Stimulated activated CD8-positive, alpha-beta memory T cell treated with anti-CD3 and anti-CD28 coated beads, Interleukin-12 subunit alpha, Interleukin-12 subunit beta, amount 100 ng/mL, for 1 hour (primary cell): ENCODE measurements around the gene DERL2.

Experiments used
- DNase-seq: peaks from one replicate; pipeline ENCODE4 v3.0.0-alpha.2; 2020; ENCODE audit warnings: low read depth

Gene DERL2

DNA sequence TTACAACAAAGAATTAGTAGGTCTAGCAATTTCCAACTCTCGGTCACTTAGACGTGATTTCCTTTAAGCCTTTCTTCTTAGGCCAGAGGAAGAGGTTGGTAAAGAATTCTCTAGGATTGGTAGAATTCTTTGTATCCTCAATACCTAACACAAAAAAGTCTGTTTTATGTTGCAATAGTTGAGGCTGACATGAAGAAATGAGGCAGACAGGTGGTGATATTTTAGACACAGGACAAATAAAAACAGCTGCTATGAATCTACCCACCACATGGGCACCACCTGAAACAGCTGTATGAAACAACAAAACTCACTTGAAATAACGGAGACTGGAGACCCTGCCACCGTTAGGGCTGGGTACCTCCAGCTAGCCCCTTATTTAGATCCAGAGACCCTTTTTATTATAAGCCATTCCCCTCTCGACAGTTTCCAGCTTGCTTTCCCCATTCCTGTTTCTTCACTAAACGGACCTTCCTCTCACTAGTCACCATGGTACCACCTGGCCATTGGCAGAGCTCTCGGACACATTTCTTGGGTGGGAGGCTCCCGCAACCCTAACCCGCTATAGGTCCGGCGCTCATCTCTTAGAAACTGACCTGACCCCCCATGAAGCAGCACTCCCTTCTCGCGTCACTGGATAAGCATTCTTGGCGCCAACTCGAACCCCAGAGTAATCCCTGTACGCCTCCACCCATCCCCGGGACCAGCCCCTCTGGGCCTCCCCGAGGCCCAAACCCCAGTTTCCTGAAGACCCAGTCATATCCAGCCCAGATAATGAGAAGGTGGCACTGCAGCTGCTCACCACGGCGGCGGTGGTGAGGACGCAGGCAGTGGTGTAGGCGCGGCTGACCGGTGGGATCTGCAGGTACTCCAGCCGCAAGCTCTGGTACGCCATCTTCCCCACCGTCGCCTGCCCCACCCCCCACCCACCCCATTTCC, at the start of gene DERL2:
Gene DERL2, minus strand, starts transcription at position 909 of the 936 bp plus-strand sequence. Its CDS starts 17 bp downstream, at position 892.
- no peak for DNase-seq

DNA sequence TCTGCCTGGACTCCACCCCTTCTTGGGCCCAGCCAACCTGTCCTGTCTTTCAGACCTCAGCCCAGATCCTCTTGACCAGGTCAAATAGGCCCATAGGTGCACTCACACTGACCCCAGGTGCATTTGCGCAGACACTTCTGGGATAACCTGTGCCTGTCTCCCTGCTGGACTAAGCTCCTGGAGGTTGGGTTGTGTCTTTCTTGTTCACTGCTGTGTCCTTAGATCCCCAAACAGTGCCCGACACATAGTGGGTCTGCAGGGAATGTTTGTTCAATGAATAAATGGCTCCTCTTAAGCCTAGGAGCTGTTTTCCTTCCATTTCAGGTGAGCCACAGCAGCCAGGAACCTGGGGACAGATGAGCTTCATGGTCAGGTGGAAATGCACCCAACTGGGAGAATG, 49.5 kb upstream of the DERL2 start:
- no peak for DNase-seq

DNA sequence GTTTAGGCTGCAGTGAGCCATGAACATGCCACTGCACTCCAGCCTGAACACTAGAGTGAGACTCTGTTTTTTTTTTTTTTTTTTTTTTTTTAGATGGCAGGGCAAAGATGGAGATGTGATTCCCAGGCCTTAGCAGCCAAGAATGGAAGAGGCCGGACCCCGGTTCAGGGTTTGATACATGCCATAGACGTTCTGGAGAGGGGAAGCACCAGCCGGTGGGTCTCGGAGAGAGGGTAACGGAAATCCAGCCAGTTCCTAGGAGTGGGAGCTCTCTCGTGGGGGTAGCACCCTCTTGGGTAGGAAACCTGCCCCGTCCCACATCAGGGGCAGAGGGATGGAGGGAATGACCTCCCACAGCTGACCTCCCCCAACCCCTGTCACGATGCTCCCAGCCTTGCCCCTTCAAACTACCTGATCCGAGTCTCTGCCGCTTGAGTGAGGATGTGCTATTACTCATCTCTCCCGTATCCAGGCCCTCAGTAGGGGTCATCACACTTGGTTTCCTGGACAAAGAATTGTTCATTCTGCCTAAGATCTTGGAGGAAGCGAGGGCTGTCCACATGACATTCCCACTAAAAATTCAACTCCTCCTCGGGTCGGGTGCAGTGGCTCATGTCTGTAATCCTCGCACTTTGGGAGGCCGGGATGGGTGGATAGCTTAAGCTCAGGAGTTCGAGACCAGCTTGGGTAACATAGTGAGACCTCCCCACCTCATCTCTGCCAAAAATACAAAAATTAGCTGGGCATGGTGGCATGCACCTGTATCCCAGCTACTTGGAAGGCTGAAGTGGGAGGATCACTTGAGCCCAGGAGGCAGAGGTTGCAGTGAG, 47.7 kb upstream of the DERL2 start:
- no peak for DNase-seq

DNA sequence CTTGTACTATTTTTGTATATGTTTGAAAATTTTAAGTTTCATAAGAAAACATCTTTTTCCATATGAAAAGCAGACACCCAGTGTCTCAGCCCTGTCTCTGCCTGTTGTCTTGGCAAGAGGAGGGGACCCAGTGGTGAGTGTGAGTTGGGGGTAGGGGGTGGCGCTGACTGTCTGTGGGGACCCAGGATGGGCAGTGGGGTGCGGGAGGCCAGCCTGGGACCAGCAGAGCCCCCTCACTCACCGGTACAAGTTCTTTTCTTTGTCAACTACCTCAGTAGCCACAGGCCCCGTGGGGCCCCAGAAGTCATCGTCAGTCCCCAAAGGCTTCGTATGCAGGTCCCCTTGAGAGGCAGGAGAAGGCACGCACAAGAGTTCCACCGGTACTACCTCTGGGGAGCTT, 46.6 kb upstream of the DERL2 start:
- no peak for DNase-seq

DNA sequence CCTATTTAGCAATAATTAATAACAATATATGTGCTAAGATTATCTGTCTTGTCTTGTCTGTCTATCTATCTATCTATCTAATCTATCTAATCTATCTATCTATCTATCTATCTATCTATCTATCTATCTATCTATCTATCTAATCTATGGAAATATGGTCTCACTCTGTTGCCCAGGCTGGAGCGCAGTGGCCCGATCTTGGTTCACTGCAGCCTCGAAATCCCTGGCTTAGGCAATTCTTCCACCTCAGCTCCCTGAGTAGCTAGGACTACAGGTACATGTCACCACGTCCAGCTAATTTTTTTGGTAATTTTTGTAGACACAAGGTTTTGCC, 45.1 kb upstream of the DERL2 start:
- DNase-seq: no peak

DNA sequence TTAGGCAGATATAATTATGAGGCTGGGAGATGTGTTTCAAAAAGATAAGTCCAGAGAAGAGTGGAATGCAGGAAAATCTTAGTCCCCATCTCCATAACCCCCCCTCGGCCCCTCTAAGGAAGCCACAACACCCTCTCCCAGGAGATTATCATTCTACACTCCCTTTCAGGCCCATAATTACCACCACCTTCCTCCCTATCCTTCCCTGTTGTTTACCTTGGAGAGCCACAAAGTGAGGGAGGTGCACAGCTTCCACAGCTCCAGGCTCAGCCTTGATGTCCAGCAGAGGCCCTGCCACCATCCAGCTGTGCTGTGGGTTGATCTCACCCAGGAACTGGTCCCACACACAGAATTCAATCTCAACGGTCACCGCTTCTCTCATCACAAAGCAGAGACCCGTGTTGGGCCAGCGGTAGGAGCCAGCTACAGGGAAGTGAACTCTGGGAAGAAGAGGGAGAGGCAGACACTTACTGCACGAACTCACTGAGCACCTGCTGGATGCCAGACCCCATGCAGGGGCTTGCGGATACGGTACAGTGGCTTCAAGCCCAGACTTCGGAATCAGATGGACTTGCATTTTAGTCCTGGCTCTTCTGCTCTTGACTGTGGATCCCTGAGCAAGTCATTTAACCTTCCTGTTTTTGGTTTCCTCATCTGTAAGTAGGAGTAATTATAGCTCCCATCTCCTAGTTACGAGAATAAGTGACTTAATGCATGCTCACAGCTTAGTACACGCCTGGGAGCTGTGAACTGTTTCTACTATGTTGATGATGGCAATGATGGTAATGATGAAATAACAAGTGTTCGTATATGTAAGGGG, 44.5 kb upstream of the DERL2 start:
- DNase-seq: no peak

DNA sequence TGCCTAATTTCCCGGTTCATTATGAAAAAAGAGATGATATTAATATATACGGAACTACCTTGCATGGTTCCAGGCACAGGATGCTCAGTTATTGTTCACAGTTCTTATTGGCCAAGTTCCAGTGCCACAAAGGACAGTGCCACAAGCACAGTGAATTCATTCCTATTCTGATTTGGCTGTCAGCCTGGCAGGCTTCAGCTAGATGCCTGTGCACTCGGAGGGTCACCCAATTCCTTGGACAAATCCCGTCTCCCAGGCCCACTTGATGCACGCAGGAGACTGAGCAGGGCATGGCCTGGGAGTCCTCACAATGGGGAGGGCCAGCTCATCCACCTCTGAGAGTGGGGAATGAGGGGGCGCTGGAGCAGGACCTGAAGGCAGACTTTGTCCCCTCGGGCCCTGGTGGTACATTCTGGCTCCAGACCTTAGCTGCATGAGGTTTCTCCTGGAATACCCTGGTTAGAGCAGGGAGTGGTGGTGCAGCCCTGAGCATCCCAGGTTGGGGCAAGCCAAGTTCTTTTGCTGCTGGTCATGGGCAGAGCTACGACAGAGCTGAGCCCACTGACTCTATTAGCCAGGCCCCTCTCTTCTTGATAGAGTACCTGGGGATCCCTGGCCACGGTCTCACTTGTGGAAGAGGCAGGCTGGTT, 41.7 kb upstream of the DERL2 start:
- no peak for DNase-seq

DNA sequence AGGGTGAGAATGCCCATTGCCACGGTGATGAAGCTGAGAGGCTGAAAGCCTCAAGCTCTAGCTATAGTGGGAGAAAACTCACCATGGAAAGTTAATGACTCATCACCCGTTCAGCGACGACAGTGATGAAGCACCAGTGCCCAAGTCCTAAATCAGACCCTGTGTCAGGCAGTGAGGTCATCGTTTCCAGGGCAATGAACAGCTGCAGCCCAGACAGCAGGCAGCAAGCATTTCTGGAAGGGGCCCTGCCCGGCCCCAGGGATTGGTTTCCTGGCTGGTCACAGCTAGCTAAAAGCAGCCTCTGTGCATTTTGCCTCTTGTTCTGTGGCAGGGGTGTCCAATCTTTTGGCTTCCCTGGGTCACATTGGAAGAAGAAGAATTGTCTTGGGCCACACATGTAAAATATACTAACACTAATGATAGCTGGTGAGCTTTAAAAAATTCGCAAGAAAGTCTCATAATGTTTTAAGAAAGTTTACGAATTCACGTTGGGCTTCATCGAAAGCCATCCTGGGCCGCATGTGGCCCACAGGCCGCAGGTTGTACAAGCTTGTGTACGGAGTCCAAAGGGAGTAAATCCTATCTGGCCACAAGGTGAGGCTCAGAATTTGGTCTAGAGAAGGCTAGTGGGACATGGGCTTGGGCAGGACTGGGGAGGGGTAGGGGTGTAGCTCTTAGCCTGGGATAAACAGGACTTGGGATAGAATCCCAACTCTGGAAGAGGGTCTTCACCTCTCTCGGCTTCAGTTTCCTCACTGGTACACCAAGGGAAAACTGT, 41.0 kb upstream of the DERL2 start:
- DNase-seq: peak; percentile 6

DNA sequence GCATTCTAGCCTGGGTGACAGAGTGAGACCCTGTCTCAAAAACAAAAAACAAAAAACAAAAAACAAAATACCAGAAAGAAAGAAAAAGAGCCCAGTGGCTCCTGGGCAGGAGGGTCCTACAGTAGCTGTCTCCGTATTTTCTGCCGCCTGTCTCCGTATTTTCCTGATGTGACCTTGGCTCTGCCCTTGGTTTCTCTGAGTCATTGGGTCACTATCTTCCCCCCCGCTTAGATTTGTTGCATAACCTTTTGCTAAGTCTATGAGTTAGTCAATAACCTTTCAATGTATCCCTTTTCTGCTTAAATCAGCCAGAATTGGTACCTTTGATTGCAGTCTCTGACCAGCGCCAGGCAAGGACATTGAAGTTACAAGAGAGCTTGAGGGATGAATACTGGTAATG, 37.3 kb upstream of the DERL2 start:
- DNase-seq: no peak

DNA sequence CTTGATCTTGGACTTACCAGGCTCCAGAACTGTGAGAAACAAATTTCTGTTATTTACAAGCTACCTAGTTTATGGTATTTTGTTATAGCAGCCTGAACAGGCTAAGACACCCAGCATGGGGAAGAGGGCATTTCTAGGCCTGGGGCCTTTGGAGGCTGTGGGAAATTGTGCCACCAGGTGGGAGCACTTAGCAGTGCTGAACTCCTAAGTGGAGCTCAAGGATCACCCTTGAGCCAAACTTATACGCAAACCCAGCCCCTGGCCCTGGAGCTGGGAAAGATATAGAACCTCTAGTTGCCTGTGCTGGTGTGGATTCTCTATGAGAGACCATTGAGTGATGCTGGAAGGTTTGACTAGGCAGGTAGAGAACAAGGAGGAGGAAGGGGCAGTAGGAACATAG, 36.5 kb upstream of the DERL2 start:
- DNase-seq: no peak

DNA sequence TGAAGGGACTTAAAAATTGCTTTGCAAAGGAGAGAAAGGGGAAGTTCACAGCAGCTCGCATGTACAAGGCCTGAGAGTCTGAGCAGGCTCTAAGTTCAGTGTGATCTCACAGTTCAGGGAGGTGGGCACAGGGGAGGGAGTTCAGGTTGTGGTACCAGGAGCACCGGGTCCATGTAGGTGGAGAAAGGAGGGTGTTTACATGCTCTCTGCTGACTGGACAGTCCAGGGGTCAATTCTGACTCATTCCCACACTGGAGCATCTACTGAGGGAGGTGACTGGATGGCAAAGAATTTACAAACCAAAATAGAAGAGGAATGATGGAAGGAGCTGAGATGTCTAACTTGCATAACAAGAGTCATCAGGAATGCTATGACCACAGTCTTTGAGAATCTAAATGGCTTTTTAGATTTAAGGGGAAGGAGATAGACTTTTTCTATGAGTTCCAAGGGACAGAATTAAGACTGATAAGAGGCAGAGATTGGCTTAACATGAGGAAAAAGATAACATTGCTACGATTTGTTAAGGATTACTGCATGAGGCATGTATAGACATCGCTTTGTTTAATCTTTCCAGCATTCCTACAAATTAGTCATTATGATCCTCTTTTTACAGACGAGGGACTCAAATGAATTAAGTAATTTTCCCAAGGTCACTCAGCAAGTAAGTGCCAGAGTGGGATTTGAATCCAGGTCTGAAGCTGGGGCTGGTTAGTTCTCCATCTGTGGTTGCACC, 30.2 kb upstream of the DERL2 start:
- no peak for DNase-seq

DNA sequence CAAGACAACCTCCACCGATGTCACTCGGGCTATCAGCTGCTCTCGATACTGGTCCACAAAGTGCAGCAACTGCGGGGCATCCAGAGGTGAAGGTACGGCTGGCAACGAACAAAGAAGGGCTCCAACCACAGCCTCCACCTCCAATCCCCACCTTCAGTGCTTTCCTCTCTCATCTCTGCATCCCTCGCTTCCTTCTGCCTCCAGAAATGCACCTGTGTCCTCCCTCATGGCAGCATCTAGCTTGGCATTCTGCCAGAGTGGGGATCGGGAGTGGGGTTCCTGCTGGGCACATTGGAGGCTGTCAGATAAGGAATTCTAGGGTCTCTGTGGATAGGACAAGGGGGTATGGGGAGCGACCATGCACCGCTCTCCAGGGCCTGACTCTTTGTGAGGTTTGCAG, 29.0 kb upstream of the DERL2 start:
- DNase-seq: no peak

DNA sequence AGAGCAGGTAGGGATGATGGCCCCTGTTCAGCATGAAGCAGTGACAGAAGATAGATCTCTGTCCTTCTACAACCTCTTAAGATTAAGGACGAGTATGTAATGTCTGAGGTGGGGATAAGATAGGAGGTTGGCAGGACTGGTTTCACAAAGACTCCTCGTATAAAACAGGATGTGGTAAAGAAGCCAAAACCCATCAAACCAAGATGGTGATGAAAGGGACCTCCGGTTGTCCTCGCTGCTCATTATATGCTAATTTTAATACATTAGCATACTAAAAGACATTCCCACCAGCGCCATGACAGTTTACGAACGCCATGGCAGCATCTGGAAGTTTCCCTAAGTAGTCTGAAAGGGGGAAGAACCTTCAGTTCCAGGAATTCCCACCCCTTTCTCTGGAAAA, 27.6 kb upstream of the DERL2 start:
- no peak for DNase-seq

DNA sequence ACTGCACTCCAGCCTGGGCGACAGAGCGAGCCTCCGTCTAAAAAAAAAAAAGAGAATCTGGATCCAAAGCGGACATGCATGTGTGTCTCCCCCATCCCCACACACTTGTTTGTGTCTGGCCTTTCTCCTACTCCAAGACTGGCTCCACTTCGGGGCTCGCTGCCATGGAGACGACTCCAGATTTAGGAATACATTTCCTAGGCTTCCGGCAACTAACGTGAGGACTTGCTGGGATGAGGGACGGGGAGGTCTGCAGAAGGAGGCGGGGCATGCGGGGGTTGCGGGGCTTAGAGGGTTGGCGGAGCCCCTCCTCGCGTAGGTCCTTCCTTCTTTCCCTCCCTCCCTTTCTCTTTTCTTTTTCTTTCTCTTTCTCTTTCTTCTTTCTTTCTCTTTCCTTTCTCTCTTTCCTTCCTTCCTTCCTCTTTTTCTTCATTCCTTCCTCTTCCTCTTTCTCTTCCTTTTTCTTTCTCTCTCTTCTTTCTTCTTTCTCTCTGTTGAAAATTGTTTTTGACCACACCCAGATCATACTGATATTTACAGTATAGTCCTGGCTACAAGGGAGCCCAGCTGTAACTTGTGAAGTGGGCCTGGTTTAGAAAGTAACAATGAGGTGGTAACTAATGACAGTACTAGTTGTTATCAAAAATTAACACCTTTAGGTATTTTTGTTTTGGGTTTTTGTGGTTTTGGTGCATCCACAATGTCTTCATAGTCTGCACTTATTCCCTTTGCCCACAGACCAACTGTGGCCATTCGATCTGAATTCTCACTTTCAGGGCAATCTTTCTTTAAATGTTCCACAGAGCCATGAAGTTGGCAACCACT, 25.6 kb upstream of the DERL2 start:
- DNase-seq: no peak

DNA sequence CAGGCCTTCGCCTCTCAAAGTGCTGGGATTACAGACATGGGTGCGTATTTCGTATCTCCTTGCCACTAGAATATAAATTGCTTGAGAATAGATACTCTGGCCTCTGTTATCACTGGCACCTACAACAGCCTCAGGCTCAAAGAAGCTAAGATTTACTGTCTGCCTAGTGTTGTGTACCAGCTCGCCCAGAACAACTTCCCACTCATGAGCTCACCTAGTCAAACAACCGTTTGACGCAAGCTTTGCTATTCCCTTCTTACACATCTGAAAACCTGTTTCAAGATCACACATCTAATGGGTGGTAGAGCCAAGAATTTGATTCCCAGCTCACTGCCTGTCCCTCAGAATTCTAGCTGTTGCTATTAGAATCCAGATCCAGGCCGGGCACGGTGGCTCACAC, 24.8 kb upstream of the DERL2 start:
- DNase-seq: no peak

DNA sequence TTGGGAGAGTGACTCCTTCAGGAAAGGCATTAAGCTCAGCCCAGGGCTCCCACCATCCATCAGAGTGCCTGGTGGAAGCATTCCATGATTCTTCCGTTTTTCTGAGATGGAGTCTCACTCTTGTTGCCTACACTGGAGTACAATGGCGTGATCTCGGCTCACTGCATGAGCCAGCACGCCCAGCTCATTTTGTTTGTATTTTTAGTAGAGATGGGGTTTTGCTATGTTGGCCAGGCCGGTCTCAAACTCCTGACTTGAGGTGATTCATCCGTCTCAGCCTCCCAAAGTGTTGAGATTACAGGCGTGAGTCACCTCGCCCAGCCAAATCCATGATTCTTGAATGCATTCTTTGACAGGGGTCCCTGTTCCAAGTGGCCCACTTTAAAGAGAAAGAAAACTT, 23.5 kb upstream of the DERL2 start:
- DNase-seq: no peak

DNA sequence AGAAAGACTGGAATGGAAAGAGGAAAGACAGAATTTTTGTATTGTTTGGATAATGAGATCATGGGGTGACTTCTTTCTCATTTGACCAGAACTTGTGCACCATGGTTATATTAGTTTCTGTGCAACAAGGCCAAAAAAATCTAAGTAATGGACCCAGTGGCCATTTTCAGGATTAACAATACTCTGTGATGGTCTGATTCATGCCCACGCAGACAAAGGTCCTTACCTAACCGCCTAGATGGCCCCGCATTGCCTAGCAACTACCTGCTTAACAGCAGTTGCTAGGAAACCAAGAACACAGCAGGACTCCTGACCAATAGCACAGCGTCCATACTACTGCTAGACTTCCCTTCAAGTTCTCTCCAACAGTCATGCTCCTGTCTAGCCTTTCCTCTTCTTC, 22.8 kb upstream of the DERL2 start:
- DNase-seq: no peak

DNA sequence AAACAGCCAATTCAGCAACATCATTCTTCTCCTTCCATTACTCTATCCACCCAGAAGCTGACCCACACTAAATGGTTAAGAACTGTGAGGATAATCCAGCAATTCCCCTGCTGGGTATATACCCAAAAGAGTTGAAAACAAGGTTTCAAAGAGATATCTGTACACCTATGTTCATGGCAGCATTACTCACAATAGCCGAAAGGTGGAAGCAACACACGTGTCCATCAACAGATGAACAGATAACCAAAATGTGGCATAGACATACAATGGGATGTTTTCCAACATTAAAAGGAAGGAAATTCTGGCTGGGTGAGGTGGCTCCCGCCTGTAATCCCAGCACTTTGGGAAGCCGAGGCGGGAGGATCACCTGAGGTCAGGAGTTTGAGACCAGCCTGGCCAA, 20.3 kb upstream of the DERL2 start:
- DNase-seq: no peak

DNA sequence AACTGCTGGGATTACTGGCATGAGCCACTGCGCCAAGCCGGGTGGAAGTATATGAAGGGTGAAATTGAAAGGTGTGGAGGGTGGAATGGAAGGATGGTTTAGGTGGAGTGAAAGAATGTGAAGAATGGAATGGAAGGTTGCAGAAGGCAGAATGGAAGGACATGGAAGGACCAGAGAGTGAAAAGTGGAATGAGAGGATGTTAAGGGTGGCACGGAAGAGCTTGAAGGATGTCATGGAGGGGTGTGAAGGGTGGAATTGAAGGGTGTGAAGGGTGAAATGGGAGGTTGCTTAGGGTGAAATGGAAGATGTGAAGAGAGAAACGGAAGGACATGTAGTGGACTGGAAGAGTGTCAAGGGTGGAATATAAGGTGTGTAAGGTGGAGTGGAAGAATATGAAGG, 16.6 kb upstream of the DERL2 start:
- no peak for DNase-seq

DNA sequence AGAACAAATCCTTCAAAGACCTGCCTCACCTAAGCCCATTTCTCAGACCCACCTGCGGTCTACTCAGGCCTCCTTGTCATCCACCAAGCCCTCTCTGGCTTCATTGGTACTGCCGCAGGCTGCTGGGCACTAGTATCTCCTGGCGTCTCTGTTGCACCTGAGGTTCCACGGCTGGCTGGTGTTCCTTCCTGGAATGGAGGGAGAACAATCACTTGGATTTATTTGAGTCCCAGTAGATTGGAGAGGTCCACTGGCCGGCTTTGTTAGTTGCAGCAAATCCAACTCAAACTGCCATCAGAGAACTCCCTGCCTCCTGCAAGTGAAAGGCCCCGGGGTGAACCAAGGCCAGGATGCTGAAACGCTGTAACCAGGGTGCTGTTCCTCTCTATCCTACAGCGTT, 15.7 kb upstream of the DERL2 start:
- DNase-seq: no peak
